AG09309 (cell line): ENCODE results near the gene CD7.

Experiments
- DNase-seq: peaks from one replicate; pipeline ENCODE4 v3.0.0-alpha.2; 2010; ENCODE audit warnings: low read depth
- H3K4me3 ChIP-seq: 2 replicates; pipeline ENCODE4 v1.5.1; 2011; ENCODE audit warnings: mild to moderate bottlenecking, low read depth, low read length, moderate library complexity; ENCODE audit not compliant: control insufficient read depth
- TF ChIP-seq, protein P1 (sequence below): IDR thresholded peaks from 2 replicates; pipeline ENCODE4 v1.5.1; 2011; ENCODE audit warnings: mild to moderate bottlenecking, low read depth, low read length, inconsistent platforms; ENCODE audit not compliant: insufficient read depth, control insufficient read depth; ENCODE audit errors: missing control alignments

CD7 gene

DNA sequence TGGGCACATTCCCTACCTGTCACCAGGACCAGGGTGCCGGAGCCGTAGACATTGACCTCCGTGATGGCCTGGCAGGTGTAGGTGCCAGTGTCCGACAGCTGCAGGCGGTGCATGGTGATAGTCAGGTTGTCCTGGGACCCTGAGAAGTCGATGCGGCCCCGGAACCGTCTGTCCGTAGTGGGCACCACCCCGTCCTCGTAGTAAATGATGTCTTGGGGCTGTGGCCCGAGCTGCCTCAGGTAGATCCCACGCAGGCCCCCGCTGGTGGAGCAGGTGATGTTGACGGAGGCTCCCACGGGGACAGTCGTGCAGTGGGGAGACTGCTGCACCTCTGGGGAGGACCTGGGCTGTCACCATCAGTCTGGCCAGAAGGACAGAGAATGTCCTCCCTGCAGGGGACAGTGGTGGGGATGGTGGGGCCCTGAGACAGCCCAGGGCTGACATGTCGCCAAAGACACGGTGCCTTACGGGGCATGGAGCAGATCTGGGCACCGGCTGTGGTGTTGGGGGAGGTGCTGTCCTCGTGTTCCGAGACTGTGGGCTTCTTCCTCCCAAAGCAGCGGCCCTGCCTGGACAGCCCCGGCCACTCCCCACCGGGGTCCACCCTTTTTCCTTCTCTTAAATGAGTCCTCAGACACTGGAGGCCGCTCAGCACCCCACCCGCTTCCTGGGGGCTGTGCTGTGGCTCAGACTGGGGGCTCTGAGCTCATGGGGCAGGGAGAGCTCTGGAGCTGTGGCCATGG, 586 bp downstream of the CD7 start:
- TF ChIP-seq, protein P1, sequence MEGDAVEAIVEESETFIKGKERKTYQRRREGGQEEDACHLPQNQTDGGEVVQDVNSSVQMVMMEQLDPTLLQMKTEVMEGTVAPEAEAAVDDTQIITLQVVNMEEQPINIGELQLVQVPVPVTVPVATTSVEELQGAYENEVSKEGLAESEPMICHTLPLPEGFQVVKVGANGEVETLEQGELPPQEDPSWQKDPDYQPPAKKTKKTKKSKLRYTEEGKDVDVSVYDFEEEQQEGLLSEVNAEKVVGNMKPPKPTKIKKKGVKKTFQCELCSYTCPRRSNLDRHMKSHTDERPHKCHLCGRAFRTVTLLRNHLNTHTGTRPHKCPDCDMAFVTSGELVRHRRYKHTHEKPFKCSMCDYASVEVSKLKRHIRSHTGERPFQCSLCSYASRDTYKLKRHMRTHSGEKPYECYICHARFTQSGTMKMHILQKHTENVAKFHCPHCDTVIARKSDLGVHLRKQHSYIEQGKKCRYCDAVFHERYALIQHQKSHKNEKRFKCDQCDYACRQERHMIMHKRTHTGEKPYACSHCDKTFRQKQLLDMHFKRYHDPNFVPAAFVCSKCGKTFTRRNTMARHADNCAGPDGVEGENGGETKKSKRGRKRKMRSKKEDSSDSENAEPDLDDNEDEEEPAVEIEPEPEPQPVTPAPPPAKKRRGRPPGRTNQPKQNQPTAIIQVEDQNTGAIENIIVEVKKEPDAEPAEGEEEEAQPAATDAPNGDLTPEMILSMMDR, result no peak
- H3K4me3 ChIP-seq, result no peak overlapping the region
- no peak for DNase-seq

DNA sequence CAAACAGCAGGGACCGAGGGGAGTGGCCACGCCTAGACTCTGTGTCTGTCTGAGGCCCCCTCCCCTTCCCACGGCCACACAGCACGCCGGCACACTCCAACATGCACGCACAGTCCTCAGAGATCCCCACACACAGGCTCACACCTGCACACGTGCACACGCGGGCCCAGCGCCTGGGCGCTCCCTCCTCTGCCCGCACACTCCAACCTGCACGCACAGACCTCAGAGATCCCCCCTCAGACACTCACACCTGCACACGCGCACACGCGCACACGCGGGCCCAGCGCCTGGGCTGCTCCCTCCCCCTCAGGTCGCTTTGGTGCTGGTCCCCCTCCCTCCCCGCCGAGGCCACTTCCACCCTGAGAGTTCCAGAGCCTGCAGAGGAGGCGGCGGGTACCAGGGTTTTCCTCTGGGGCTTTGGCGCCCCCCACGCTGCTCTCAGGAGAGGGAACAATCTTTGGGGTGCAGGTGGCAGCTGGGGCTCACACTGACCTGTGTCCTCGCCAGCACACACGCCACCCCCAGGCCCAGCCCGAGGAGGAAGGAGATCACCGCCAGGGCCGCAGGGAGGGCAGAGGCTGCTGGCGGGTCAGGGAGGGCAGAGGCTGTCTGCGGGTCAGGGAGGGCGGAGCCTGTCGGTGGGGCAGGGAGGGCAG, 1.6 kb downstream of the CD7 start:
- no peak for DNase-seq
- TF ChIP-seq, protein P1, result no peak
- H3K4me3 ChIP-seq, result no peak overlapping the region

DNA sequence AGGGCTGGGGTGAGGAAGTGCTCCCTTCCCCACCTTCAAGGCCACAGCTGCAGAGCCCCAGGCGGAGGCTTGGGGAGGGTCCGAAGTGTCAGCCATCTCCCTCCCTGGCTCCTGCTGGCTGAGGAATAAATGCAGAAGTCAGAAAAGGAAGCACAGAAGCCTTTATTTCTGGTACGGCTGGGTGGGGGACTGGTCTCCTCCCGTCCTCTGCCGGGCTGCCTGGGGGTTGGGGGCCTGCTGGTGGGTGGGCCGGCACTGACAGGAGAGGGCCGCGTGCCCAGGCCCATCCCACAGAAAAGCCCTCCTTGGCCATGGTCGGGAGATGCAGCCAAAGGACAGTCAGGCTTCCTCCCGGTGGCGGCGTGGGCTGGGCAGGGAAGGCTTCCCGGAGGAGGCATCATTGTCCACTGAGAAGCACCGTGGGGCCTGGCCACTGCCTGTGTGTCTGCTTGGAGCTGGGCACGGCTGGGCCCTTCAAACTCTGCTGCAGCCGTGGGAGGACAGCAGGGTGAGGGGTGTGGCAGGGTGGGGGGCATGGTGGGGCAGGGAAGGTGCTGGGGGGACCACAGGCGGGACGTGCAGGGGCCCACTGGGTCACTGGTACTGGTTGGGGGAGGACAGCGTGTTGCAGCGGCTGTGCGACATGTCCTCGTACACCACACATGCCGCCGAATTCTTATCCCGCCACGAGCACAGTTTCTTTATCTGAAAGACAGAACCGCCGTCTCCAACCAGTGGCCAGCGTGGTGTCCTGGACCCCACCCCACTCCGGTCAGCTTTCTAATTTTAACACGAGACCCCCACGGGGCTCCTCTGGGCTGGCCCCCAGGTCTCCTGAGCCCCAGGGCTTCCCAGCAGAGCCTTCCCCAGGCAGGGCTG, 2.4 kb downstream of the CD7 start:
- TF ChIP-seq, protein P1, result no peak
- no peak overlapping the region for H3K4me3 ChIP-seq
- DNase-seq, result no peak

DNA sequence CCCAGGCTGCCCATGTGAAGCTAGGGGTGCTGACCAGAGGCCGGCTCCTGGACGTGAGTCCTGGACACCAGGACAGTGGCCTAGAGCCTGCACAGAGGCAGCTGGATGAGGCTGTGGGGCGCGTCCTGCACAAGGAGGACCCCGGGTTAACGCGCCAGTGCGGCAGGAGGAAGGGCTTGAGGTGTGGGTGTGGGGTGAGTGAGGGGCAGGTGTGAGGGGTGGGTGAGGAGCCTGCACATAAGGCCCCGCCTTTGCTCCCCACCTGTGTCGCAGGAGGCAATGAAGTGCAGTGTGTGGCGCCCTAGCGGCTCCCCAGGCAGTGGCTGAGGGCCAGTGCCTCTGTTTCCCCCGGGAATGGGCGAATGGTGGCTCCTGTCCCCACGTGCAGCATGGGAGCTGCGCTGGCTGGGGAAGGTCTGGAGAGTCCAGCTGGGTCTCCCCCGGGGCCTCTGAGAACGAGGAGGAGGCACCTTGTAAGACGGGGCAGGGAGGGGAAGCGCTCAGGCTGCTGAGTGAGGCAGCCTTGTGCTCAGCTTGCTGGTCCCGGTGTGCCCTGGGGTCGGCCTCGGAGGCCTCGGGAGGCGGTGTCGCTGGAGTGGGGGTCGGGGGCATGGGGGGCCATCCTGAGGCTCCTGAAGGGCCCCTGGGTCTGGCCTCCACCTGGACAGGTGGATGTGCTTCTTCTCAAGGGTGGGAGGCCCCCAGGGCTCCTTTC, 3.2 kb downstream of the CD7 start:
- no peak overlapping the region for H3K4me3 ChIP-seq
- TF ChIP-seq, protein P1, result no peak

DNA sequence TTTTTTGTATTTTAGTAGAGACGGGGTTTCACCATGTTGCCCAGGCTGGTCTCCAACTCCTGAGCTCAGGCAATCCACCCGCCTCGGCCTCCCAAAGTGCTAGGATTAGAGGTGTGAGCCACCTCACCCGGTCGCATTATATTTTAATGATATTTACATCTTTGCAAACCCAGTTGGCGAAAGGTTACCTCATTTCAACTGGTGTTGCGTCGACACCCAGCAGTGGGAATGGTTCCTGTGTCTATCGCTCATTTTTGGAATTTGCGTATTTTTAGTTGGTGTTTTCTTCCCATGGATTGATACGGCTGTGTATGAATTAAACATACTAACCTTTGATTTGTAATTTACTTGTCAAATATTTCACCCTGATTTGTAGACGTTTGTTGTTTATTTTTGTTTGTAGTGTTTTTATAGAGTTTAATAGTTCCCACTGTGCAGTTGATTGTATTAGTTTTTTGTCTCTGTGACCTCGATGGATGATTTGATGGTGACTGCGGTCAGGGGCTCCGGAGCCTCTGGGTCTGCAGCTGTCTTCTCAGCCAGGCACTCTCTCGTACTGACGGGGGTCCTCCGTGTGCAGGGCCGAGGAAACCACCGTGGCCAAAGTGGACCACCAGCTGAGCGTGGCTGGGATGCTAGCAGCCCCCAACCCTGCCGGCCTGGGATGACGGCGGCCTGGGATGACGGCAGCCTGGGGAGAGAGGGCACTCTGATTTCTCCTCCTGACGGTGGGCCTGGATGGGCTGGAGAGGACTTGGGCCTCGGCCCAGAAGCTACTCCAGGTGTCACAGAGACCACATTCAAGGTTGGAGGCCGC, 4.0 kb downstream of the CD7 start:
- H3K4me3 ChIP-seq, result no peak overlapping the region
- TF ChIP-seq, protein P1, result no peak
- no peak for DNase-seq

More for the DNA sequence above, 3.2 kb downstream of the CD7 start:
- DNase-seq, result no peak
